Kidney (tissue), 14 donors: ENCODE measurements around the gene CORO2A. TPM values are rescaled to one million over a fixed set of nuclear protein-coding genes. Genes with fewer than 3 reads are reported as not detected.
A peak's percentile ranks its signal among the peaks of the same experiment; 100 is the strongest.

Experiments used
- DNase-seq, 5 donors: peaks; one replicate each; pipeline ENCODE4 v3.0.0-alpha.2; 2013 to 2020
- FAIRE-seq: peaks from 2 replicates; lab custom pipeline; 2012; peaks lifted over from hg19 to GRCh38; lab: Jason Lieb, UNC
- H3K27ac ChIP-seq, 2 donors: one replicate each; pipeline ENCODE4 v1.7.0; 2013; ENCODE audit warnings: low read depth in 2 of 2, low read length in 2 of 2, inconsistent platforms in 1 of 2
- H3K27me3 ChIP-seq: one replicate; pipeline ENCODE4 v1.7.1; 2013; ENCODE audit warnings: low read length, inconsistent platforms; ENCODE audit not compliant: control insufficient read depth, insufficient read depth
- H3K36me3 ChIP-seq, 3 donors: one replicate each; pipeline versions ENCODE4 v1.7.0 to v1.7.1; 2013; ENCODE audit warnings: low read length in 3 of 3, control low read depth in 1 of 3, inconsistent platforms in 1 of 3; ENCODE audit not compliant: insufficient read depth in 3 of 3, control insufficient read depth in 2 of 3
- H3K4me1 ChIP-seq, 3 donors: one replicate each; pipeline versions ENCODE4 v1.7.0 to v1.7.1; 2013; ENCODE audit warnings: low read length in 3 of 3, inconsistent platforms in 1 of 3, low read depth in 1 of 3; ENCODE audit not compliant: control insufficient read depth in 2 of 3, insufficient read depth in 2 of 3
- H3K4me3 ChIP-seq, 3 donors: one replicate each; pipeline versions ENCODE4 v1.7.0 to v1.8.1; 2013; ENCODE audit warnings: low read length in 3 of 3, control low read depth in 1 of 3, inconsistent platforms in 1 of 3
- H3K9ac ChIP-seq, 3 donors: one replicate each; pipeline versions ENCODE4 v1.7.0 to v1.7.1; 2013; ENCODE audit warnings: low read length in 3 of 3, control low read depth in 1 of 3, inconsistent platforms in 1 of 3
- H3K9me3 ChIP-seq, 3 donors: one replicate each; pipeline versions ENCODE4 v1.7.0 to v1.7.1; 2013; ENCODE audit warnings: low read length in 3 of 3, control low read depth in 1 of 3, inconsistent platforms in 1 of 3; ENCODE audit not compliant: control insufficient read depth in 2 of 3, insufficient read depth in 1 of 3
- intact Hi-C: fragments of 100-400 bp; cut with DNase I; formaldehyde crosslinking; loops from one replicate; pipeline ENCODE4 v1.11.1; 2022
- polyA plus RNA-seq: library from polyadenylated mRNA; stranded (reverse); fragments of 350-450 nt; fragmentation: Illumina TruSeq; extraction: RNeasy Lipid Tissue Mini Kit (QIAGEN cat#74804); gene quantifications from one replicate; pipeline ENCODE4 v1.2.3, GENCODE V29; 2014; ENCODE audit warnings: low read depth, low replicate concordance; ENCODE audit not compliant: insufficient read depth
- total RNA-seq: library from RNA; stranded (reverse); fragmentation: NEBNext Ultra II Directional; extraction: Animal tissue kit (Norgen Biotek cat#: 25700); gene quantifications from one replicate; pipeline ENCODE4 v1.2.1, GENCODE V29; 2021
- TF ChIP-seq, protein P1 (sequence below): IDR thresholded peaks from 3 replicates; pipeline ENCODE4 v1.5.1; 2012; ENCODE audit warnings: mild to moderate bottlenecking, moderate library complexity, borderline replicate concordance; ENCODE audit not compliant: insufficient read depth; ENCODE audit errors: extremely low read depth
- donor health status: control.
- donor health status: control.
- donor health status: control.
- donor health status: control.
- donor health status: control.
- donor health status: DM: yes; HTN: yes; CAD: no.
- donor health status: Normal renal cell carcinoma (clear cell type).

Gene CORO2A
- total and polyA plus RNA-seq, 2 donors from 2014 or later: 0.90 to 5.3 TPM

DNA sequence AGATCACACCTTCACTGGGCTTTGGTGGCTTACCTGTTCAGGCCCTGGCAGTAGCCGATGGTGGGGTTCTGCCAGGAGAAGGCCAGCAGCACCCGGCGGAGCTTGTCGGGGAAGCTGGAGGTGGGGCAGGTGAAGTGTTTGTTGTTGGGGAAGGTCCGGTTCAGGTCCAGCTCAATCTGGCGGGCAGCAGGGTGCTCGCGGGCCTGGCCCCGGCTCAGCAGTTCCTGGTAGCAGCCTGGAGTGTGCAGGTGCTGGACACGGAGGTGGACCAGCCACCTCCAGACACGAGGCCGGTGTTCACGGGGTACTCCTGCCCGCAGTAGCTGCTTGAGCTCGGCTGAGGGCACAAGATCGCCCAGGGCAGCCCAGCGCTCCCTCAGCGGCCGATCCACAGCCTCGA, 16.2 kb upstream of the CORO2A start:
- intact Hi-C loops: loop anchor here (5.0 kb wide), 1 partner anchor 54 kb away; no protein-coding TSS in a partner anchor
- Histone ChIP-seq H3K27me3 (no peaks in the 10 kb centered on the region), H3K9me3 (no peaks in the 10 kb centered on the region), H3K4me3 (no peak overlapping the region), H3K27ac (no peak overlapping the region), H3K36me3 (peaks cover 0 to 1% (median 0%) of the 10 kb centered on the region in 3 donors), H3K9ac (no peak overlapping the region), H3K4me1 (no peaks in the 10 kb centered on the region)
- FAIRE-seq: no peak
- no peak for DNase-seq
- TF ChIP-seq, protein P1, sequence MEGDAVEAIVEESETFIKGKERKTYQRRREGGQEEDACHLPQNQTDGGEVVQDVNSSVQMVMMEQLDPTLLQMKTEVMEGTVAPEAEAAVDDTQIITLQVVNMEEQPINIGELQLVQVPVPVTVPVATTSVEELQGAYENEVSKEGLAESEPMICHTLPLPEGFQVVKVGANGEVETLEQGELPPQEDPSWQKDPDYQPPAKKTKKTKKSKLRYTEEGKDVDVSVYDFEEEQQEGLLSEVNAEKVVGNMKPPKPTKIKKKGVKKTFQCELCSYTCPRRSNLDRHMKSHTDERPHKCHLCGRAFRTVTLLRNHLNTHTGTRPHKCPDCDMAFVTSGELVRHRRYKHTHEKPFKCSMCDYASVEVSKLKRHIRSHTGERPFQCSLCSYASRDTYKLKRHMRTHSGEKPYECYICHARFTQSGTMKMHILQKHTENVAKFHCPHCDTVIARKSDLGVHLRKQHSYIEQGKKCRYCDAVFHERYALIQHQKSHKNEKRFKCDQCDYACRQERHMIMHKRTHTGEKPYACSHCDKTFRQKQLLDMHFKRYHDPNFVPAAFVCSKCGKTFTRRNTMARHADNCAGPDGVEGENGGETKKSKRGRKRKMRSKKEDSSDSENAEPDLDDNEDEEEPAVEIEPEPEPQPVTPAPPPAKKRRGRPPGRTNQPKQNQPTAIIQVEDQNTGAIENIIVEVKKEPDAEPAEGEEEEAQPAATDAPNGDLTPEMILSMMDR: no peak

- Histone ChIP-seq H3K27ac (no peak overlapping the region), H3K9me3 (no peaks in the 10 kb centered on the region), H3K4me3 (no peak overlapping the region), H3K36me3 (no peaks in the 10 kb centered on the region), H3K4me1 (no peaks in the 10 kb centered on the region), H3K9ac (no peak overlapping the region), H3K27me3 (no peaks in the 10 kb centered on the region)
- DNase-seq: peak in 1 of 5 donors; percentile 14
- TF ChIP-seq, protein P1: no peak
- intact Hi-C loops: loop anchor here (5.0 kb wide), 1 partner anchor 55 kb away; no protein-coding TSS in a partner anchor
- no peak for FAIRE-seq
Observed at GRCh38 chr9:98207606-98208005, 15.2 kb upstream of the CORO2A start.

- FAIRE-seq (no peak), DNase-seq (no peak)
- Histone ChIP-seq H3K27ac (no peak overlapping the region), H3K4me3 (no peak overlapping the region), H3K9ac (no peak overlapping the region), H3K27me3 (no peaks in the 10 kb centered on the region), H3K9me3 (no peaks in the 10 kb centered on the region), H3K4me1 (no peaks in the 10 kb centered on the region), H3K36me3 (no peaks in the 10 kb centered on the region)
- intact Hi-C loops: loop anchor here (5.0 kb wide), 1 partner anchor 56 kb away; no protein-coding TSS in a partner anchor
- TF ChIP-seq, protein P1: no peak
Observed at GRCh38 chr9:98206754-98207153, 14.3 kb upstream of the CORO2A start.

DNA sequence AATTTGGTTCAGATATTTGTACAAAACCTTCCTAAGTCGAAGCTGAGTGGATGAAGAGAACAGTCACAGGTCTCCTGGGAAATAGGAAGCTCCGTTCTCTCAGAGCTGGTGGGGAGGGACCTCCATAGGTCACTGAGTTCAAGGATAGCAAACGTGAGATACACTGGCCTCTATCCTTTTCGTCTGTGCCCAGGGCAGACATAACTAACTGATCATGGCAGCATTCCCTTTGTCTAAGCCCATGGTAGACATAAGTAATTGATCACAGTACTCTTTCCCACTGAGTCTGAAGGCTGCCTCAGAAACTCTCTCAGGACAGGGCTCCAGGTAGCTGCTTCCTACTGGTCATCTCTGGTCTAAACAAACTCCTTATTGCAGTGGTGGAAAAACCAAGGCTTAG, 12.3 kb upstream of the CORO2A start:
- DNase-seq (no peak), FAIRE-seq (no peak)
- H3K4me1 ChIP-seq: no peaks in the 10 kb centered on the region
- H3K9me3 ChIP-seq: no peaks in the 10 kb centered on the region
- H3K27me3 ChIP-seq: no peaks in the 10 kb centered on the region
- H3K36me3 ChIP-seq: no peaks in the 10 kb centered on the region
- H3K4me3 ChIP-seq: no peak overlapping the region
- H3K9ac ChIP-seq: no peak overlapping the region
- TF ChIP-seq, protein P1: no peak
- H3K27ac ChIP-seq: no peak overlapping the region
- intact Hi-C loops: loop anchor here (5.0 kb wide), 1 partner anchor 58 kb away; no protein-coding TSS in a partner anchor
